K562 (cell line): ENCODE results near the gene SBF1. TPM values are rescaled to one million over a fixed set of nuclear protein-coding genes. Genes with fewer than 3 reads are reported as not detected.
A peak's percentile ranks its signal among the peaks of the same experiment; 100 is the strongest.

ENCODE experiments used
- BRD4 ChIP-seq: fragments of 200-600 bp; sonication (generic); IDR thresholded peaks from 2 replicates; pipeline ENCODE4 v1.6.1; 2017; ENCODE audit warnings: inconsistent platforms
- GATAD2B ChIP-seq: fragments of 450-650 bp; IDR thresholded peaks from 2 replicates; pipeline ENCODE4 v1.6.1; 2017; ENCODE audit warnings: mild to moderate bottlenecking, borderline replicate concordance
- GTF2E2 ChIP-seq: fragments of 200-800 bp; sonication (Bioruptor generic); IDR thresholded peaks from 2 replicates; pipeline ENCODE4 v1.6.1; 2016; ENCODE audit warnings: missing genetic modification characterization, missing compliant biosample characterization
- SAFB ChIP-seq: fragments of 200-400 bp; formaldehyde crosslinking; IDR thresholded peaks from 2 replicates; pipeline ENCODE4 v1.6.1; 2017; ENCODE audit warnings: low read depth, low read length, borderline replicate concordance
- SMARCA5 ChIP-seq: fragments of 450-650 bp; IDR thresholded peaks from 2 replicates; pipeline ENCODE4 v1.6.1; 2016
- TCFL5 ChIP-seq: fragments of 250-450 bp; sonication (Bioruptor Pico); conservative IDR thresholded peaks from 2 replicates; pipeline ENCODE4 v1.6.1; 2021; ENCODE audit warnings: mild to moderate bottlenecking, moderate library complexity, matching md5 sums
- TEAD4 ChIP-seq, 2 experiments: sonication (generic) in 1 of 2; formaldehyde crosslinking in 1 of 2; IDR thresholded peaks; 2 replicates each; pipeline versions ENCODE4 v1.6.1 to v1.8.0; 2012 to 2022; ENCODE audit warnings: borderline replicate concordance in 1 of 2, inconsistent platforms in 1 of 2, low read length in 1 of 2, mild to moderate bottlenecking in 1 of 2, missing genetic modification reagents in 1 of 2
- ZNF444 ChIP-seq: fragments of 250-450 bp; sonication (Bioruptor Pico); IDR thresholded peaks from 2 replicates; pipeline ENCODE4 v1.4.0; 2020; ENCODE audit warnings: mild to moderate bottlenecking, moderate library complexity
- ZNF785 ChIP-seq: fragments of 250-450 bp; sonication (Bioruptor Pico); IDR thresholded peaks from 2 replicates; pipeline ENCODE4 v1.4.0; 2020; ENCODE audit warnings: mild to moderate bottlenecking
- polyA plus RNA-seq, 8 experiments: library from polyadenylated mRNA; depleted of rRNA in 4 of 8; stranded (reverse) in 5 of 8; unstranded in 3 of 8; fragments of >200 nt; fragmentation: Nextera tagmentation in 2 of 8; fragmentation: Illumina TruSeq in 1 of 8; extraction: Ambion mirVana in 2 of 8; extraction: Trizol in 1 of 8; gene quantifications; 2 replicates each; pipeline versions ENCODE4 v1.2.1 to v1.2.3, GENCODE V29; 2011 to 2014; ENCODE audit warnings: inconsistent platforms in 1 of 8, missing spikeins in 1 of 8
- total RNA-seq, 7 experiments: library from RNA; depleted of rRNA in 6 of 7; stranded (reverse); fragments of >200 nt in 6 of 7; fragmentation: Illumina TruSeq in 2 of 7; extraction: Trizol in 2 of 7; gene quantifications; 2 replicates each; pipeline versions ENCODE4 v1.2.1 to v1.2.3, GENCODE V29; 2011 to 2021; ENCODE audit warnings: low replicate concordance in 1 of 7
- TF ChIP-seq, protein P1 (sequence below): sonication (generic); formaldehyde crosslinking; IDR thresholded peaks from 2 replicates; pipeline ENCODE4 v1.8.0; 2022; ENCODE audit warnings: mild to moderate bottlenecking, missing genetic modification reagents, borderline replicate concordance
- TF ChIP-seq, protein P2 (sequence below): sonication (generic); formaldehyde crosslinking; IDR thresholded peaks from 2 replicates; pipeline ENCODE4 v1.4.0; 2020; ENCODE audit warnings: mild to moderate bottlenecking, missing genetic modification reagents
- TF ChIP-seq, protein P3 (sequence below): fragments of 150-350 bp; conservative IDR thresholded peaks from 2 replicates; pipeline ENCODE4 v1.6.1; 2014; ENCODE audit warnings: low read length
- TF ChIP-seq, protein P4 (sequence below): fragments of 450-650 bp; IDR thresholded peaks from 2 replicates; pipeline ENCODE4 v1.6.1; 2016; ENCODE audit warnings: missing biosample characterization, missing genetic modification characterization
- TF ChIP-seq, protein P5 (sequence below): sonication (generic); formaldehyde crosslinking; IDR thresholded peaks from 2 replicates; pipeline ENCODE4 v1.8.0; 2022; ENCODE audit warnings: mild to moderate bottlenecking, low read depth, missing genetic modification reagents
- TF ChIP-seq, protein P6 (sequence below): fragments of 450-650 bp; IDR thresholded peaks from 2 replicates; pipeline ENCODE4 v1.6.1; 2014; ENCODE audit warnings: low read depth, mild to moderate bottlenecking, moderate library complexity, borderline replicate concordance

The SBF1 gene
- total and polyA plus RNA-seq, 9 of the 15 experiments (the other 6 are each of a cell fraction or from before 2014, with no cell fraction given) = 0.44 to 50.4 (median 11.4) TPM

DNA sequence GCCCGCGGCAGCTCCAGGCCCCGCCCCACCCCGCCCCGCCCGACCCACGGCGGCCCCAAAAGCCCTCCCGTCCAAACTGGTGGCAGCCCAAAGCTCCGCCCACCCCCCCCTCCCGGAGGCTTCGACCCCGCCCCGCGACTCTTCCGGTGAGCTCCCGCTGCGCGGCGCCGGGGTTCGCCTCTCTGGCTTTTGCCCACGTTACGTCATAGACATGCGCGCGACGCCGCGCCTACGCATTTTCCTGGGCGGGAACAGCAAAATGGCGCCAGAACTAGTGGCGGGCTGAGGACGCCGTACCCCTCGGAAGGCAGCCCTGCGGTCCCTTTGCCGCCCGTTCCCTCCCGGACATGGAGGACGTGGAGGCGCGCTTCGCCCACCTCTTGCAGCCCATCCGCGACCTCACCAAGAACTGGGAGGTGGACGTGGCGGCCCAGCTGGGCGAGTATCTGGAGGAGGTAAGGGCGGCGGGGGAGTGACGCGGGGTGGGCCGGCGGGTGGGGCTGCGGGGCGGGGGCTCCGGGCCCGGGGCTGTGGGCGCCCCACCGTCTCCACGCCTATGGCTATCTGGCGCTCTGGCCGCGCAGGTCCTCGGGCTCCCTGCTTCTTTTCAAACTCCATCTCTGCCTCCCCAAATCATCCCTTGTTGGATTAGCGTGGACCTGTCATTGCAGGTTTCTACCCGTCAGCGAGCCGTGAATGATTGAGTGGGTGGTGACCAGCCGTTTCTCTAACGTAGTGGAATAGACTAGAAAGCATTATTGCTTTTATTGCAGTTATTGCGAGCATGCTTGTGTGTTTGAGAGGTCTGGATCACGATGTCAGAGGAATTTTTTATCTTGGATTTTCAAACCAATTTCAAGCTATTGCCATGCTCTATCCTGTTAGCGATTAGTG, 33.4 kb upstream of the SBF1 start, which contains the start of gene NCAPH2 (continued):
- TF ChIP-seq, protein P1, sequence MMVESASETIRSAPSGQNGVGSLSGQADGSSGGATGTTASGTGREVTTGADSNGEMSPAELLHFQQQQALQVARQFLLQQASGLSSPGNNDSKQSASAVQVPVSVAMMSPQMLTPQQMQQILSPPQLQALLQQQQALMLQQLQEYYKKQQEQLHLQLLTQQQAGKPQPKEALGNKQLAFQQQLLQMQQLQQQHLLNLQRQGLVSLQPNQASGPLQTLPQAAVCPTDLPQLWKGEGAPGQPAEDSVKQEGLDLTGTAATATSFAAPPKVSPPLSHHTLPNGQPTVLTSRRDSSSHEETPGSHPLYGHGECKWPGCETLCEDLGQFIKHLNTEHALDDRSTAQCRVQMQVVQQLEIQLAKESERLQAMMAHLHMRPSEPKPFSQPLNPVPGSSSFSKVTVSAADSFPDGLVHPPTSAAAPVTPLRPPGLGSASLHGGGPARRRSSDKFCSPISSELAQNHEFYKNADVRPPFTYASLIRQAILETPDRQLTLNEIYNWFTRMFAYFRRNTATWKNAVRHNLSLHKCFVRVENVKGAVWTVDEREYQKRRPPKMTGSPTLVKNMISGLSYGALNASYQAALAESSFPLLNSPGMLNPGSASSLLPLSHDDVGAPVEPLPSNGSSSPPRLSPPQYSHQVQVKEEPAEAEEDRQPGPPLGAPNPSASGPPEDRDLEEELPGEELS (CRISPR knock-in tag) = no peak
- TF ChIP-seq, protein P2, sequence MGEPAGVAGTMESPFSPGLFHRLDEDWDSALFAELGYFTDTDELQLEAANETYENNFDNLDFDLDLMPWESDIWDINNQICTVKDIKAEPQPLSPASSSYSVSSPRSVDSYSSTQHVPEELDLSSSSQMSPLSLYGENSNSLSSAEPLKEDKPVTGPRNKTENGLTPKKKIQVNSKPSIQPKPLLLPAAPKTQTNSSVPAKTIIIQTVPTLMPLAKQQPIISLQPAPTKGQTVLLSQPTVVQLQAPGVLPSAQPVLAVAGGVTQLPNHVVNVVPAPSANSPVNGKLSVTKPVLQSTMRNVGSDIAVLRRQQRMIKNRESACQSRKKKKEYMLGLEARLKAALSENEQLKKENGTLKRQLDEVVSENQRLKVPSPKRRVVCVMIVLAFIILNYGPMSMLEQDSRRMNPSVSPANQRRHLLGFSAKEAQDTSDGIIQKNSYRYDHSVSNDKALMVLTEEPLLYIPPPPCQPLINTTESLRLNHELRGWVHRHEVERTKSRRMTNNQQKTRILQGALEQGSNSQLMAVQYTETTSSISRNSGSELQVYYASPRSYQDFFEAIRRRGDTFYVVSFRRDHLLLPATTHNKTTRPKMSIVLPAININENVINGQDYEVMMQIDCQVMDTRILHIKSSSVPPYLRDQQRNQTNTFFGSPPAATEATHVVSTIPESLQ (CRISPR knock-in tag) = no peak
- TF ChIP-seq, protein P3, sequence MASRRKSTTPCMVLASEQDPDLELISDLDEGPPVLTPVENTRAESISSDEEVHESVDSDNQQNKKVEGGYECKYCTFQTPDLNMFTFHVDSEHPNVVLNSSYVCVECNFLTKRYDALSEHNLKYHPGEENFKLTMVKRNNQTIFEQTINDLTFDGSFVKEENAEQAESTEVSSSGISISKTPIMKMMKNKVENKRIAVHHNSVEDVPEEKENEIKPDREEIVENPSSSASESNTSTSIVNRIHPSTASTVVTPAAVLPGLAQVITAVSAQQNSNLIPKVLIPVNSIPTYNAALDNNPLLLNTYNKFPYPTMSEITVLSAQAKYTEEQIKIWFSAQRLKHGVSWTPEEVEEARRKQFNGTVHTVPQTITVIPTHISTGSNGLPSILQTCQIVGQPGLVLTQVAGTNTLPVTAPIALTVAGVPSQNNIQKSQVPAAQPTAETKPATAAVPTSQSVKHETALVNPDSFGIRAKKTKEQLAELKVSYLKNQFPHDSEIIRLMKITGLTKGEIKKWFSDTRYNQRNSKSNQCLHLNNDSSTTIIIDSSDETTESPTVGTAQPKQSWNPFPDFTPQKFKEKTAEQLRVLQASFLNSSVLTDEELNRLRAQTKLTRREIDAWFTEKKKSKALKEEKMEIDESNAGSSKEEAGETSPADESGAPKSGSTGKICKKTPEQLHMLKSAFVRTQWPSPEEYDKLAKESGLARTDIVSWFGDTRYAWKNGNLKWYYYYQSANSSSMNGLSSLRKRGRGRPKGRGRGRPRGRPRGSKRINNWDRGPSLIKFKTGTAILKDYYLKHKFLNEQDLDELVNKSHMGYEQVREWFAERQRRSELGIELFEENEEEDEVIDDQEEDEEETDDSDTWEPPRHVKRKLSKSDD = no peak
- TF ChIP-seq BRD4 (no peak), GATAD2B (no peak), ZNF785 (no peak), TCFL5 (no peak), GTF2E2 (tag) (no peak), ZNF444 (CRISPR knock-in tag) (no peak), SAFB (no peak), SMARCA5 (no peak), TEAD4 (IDR thresholded peaks at IDR 0.05; ENCODE audit: low read length) (no peak), TEAD4 (CRISPR knock-in tag; IDR thresholded peaks at IDR 0.05; ENCODE audit: borderline replicate concordance) (no peak)
- TF ChIP-seq, protein P4, sequence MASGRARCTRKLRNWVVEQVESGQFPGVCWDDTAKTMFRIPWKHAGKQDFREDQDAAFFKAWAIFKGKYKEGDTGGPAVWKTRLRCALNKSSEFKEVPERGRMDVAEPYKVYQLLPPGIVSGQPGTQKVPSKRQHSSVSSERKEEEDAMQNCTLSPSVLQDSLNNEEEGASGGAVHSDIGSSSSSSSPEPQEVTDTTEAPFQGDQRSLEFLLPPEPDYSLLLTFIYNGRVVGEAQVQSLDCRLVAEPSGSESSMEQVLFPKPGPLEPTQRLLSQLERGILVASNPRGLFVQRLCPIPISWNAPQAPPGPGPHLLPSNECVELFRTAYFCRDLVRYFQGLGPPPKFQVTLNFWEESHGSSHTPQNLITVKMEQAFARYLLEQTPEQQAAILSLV = no peak
- TF ChIP-seq, protein P5, sequence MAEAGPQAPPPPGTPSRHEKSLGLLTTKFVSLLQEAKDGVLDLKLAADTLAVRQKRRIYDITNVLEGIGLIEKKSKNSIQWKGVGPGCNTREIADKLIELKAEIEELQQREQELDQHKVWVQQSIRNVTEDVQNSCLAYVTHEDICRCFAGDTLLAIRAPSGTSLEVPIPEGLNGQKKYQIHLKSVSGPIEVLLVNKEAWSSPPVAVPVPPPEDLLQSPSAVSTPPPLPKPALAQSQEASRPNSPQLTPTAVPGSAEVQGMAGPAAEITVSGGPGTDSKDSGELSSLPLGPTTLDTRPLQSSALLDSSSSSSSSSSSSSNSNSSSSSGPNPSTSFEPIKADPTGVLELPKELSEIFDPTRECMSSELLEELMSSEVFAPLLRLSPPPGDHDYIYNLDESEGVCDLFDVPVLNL (CRISPR knock-in tag) = peak; percentile 83; the same call in 1 of the 2 replicates
- TF ChIP-seq, protein P6, sequence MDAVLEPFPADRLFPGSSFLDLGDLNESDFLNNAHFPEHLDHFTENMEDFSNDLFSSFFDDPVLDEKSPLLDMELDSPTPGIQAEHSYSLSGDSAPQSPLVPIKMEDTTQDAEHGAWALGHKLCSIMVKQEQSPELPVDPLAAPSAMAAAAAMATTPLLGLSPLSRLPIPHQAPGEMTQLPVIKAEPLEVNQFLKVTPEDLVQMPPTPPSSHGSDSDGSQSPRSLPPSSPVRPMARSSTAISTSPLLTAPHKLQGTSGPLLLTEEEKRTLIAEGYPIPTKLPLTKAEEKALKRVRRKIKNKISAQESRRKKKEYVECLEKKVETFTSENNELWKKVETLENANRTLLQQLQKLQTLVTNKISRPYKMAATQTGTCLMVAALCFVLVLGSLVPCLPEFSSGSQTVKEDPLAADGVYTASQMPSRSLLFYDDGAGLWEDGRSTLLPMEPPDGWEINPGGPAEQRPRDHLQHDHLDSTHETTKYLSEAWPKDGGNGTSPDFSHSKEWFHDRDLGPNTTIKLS = no peak; the same call in 1 of the 2 replicates
